WTC11 (cell line): ENCODE measurements around the gene EME1. TPM values are rescaled to one million over a fixed set of nuclear protein-coding genes. Genes with fewer than 3 reads are reported as not detected.

ENCODE experiments used
- ATAC-seq: fragments of 200-7000 bp; cut with Tn5 transposase; 2 replicates; pipeline ENCODE4 v1.10.0; 2021; ENCODE audit warnings: mild to moderate bottlenecking, moderate library complexity
- CTCF ChIA-PET: fragments of 300-600 bp; sonication (Branson Sonifier 250); formaldehyde crosslinking; loops from one replicate; lab custom pipeline; 2021; ENCODE audit warnings: antibody characterized with exemption; lab: Charles Lee
- POLR2A ChIA-PET: fragments of 350-600 bp; sonication (Branson Sonifier 250); formaldehyde crosslinking; loops from one replicate; lab custom pipeline; 2021; ENCODE audit warnings: antibody characterized with exemption; lab: Charles Lee
- DNase-seq: peaks from one replicate; pipeline ENCODE4 v3.0.0; 2021; ENCODE audit warnings: low spot score
- H3K27ac Mint-ChIP-seq: 2 replicates; pipeline ENCODE4 v1.8.0; 2021; ENCODE audit warnings: mixed read lengths
- H3K27me3 Mint-ChIP-seq: 2 replicates; pipeline ENCODE4 v1.8.0; 2021; ENCODE audit warnings: low read depth, mild to moderate bottlenecking, moderate library complexity, mixed read lengths
- H3K36me3 Mint-ChIP-seq: 2 replicates; pipeline ENCODE4 v1.8.0; 2021; ENCODE audit warnings: mixed read lengths
- H3K4me1 Mint-ChIP-seq: 2 replicates; pipeline ENCODE4 v1.8.0; 2022; ENCODE audit warnings: mixed read lengths
- H3K4me3 Mint-ChIP-seq: 2 replicates; pipeline ENCODE4 v1.8.0; 2021; ENCODE audit warnings: mild to moderate bottlenecking, moderate library complexity, mixed read lengths
- H3K9me3 Mint-ChIP-seq: 2 replicates; pipeline ENCODE4 v1.8.0; 2021; ENCODE audit warnings: mixed read lengths
- E2F4 ChIP-seq: sonication (generic); formaldehyde crosslinking; IDR thresholded peaks from 2 replicates; pipeline ENCODE4 v1.8.1; 2022; ENCODE audit warnings: low read depth, mild to moderate bottlenecking, moderate library complexity, missing genetic modification reagents, borderline replicate concordance
- FOXK1 ChIP-seq: sonication (generic); formaldehyde crosslinking; IDR thresholded peaks from 2 replicates; pipeline ENCODE4 v1.8.0; 2022; ENCODE audit warnings: mild to moderate bottlenecking, moderate library complexity, missing genetic modification reagents
- JUN ChIP-seq: sonication (generic); formaldehyde crosslinking; IDR thresholded peaks from 2 replicates; pipeline ENCODE4 v1.8.0; 2023; ENCODE audit warnings: mild to moderate bottlenecking, missing genetic modification reagents
- MAX ChIP-seq: sonication (generic); formaldehyde crosslinking; IDR thresholded peaks from 2 replicates; pipeline ENCODE4 v1.8.0; 2022; ENCODE audit warnings: mild to moderate bottlenecking, missing genetic modification reagents
- NFYB ChIP-seq: sonication (generic); formaldehyde crosslinking; conservative IDR thresholded peaks from 2 replicates; pipeline ENCODE4 v1.8.0; 2022; ENCODE audit warnings: low read depth, missing genetic modification reagents
- PRRX2 ChIP-seq: fragments of 250-450 bp; sonication (Bioruptor Pico); IDR thresholded peaks from 2 replicates; pipeline ENCODE4 v1.8.0; 2021; ENCODE audit warnings: mild to moderate bottlenecking
- TEAD1 ChIP-seq: sonication (generic); formaldehyde crosslinking; IDR thresholded peaks from 2 replicates; pipeline ENCODE4 v1.8.0; 2022; ENCODE audit warnings: mild to moderate bottlenecking, missing genetic modification reagents
- TP53 ChIP-seq: sonication (generic); formaldehyde crosslinking; IDR thresholded peaks from 2 replicates; pipeline ENCODE4 v1.8.1; 2023; ENCODE audit warnings: mild to moderate bottlenecking, missing genetic modification reagents
- ZNF263 ChIP-seq: sonication (generic); formaldehyde crosslinking; IDR thresholded peaks from 2 replicates; pipeline ENCODE4 v1.8.1; 2022; ENCODE audit warnings: low read depth, mild to moderate bottlenecking, moderate library complexity, missing genetic modification reagents
- ZNF671 ChIP-seq: fragments of 250-450 bp; sonication (Bioruptor Pico); IDR thresholded peaks from 2 replicates; pipeline ENCODE4 v1.8.0; 2021; ENCODE audit warnings: mild to moderate bottlenecking
- total RNA-seq: library from RNA; stranded (reverse); gene quantifications from 3 replicates; pipeline ENCODE4 v1.2.3, GENCODE V29; 2021
- TF ChIP-seq, protein P1 (sequence below): sonication (generic); formaldehyde crosslinking; IDR thresholded peaks from 2 replicates; pipeline ENCODE4 v1.8.1; 2023; ENCODE audit warnings: mild to moderate bottlenecking, missing genetic modification reagents, borderline replicate concordance
- TF ChIP-seq, protein P2 (sequence below): sonication (generic); formaldehyde crosslinking; IDR thresholded peaks from 2 replicates; pipeline ENCODE4 v1.8.0; 2023; ENCODE audit warnings: missing genetic modification reagents
- TF ChIP-seq, protein P3 (sequence below): fragments of 250-450 bp; sonication (Bioruptor Pico); IDR thresholded peaks from 2 replicates; pipeline ENCODE4 v1.9.0; 2021; ENCODE audit warnings: mild to moderate bottlenecking, borderline replicate concordance

The EME1 gene
- total RNA-seq, 1 experiment from 2014 or later = 24.9 TPM

GRCh38 chr17:50364715-50365114 is 8.3 kb upstream of the EME1 start (continued):
- TF ChIP-seq, protein P1, sequence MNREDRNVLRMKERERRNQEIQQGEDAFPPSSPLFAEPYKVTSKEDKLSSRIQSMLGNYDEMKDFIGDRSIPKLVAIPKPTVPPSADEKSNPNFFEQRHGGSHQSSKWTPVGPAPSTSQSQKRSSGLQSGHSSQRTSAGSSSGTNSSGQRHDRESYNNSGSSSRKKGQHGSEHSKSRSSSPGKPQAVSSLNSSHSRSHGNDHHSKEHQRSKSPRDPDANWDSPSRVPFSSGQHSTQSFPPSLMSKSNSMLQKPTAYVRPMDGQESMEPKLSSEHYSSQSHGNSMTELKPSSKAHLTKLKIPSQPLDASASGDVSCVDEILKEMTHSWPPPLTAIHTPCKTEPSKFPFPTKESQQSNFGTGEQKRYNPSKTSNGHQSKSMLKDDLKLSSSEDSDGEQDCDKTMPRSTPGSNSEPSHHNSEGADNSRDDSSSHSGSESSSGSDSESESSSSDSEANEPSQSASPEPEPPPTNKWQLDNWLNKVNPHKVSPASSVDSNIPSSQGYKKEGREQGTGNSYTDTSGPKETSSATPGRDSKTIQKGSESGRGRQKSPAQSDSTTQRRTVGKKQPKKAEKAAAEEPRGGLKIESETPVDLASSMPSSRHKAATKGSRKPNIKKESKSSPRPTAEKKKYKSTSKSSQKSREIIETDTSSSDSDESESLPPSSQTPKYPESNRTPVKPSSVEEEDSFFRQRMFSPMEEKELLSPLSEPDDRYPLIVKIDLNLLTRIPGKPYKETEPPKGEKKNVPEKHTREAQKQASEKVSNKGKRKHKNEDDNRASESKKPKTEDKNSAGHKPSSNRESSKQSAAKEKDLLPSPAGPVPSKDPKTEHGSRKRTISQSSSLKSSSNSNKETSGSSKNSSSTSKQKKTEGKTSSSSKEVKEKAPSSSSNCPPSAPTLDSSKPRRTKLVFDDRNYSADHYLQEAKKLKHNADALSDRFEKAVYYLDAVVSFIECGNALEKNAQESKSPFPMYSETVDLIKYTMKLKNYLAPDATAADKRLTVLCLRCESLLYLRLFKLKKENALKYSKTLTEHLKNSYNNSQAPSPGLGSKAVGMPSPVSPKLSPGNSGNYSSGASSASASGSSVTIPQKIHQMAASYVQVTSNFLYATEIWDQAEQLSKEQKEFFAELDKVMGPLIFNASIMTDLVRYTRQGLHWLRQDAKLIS (CRISPR knock-in tag) = no peak
- TF ChIP-seq, protein P2, sequence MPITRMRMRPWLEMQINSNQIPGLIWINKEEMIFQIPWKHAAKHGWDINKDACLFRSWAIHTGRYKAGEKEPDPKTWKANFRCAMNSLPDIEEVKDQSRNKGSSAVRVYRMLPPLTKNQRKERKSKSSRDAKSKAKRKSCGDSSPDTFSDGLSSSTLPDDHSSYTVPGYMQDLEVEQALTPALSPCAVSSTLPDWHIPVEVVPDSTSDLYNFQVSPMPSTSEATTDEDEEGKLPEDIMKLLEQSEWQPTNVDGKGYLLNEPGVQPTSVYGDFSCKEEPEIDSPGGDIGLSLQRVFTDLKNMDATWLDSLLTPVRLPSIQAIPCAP (CRISPR knock-in tag) = no peak
- TF ChIP-seq TEAD1 = no peak
- TF ChIP-seq JUN (CRISPR knock-in tag) = no peak
- no peak for TF ChIP-seq E2F4 (CRISPR knock-in tag)
- no peak for TF ChIP-seq MAX
- TF ChIP-seq TP53 (CRISPR knock-in tag) = no peak

DNA sequence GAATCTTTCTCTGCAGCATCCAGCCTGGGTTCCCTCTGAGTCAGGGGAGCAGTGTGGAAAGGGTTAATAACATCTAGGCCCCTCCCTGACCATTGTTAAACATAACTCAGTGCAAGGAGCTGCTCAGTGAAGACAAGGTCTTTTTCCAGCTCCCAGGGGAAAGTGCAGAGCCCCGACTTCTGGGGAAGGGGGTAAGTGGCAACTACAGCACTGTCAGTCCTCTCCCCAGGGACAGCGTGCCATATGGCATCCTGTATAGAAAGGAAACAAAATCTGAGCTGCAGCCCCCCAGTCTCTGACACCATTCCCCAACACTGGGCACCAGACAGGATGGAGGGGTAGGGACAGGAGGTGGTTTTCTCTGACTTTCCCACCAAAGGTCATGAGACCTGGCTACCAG is 7.9 kb upstream of the EME1 start:
- no peak overlapping the region for H3K4me3 Mint-ChIP-seq
- ATAC-seq = no peak
- TF ChIP-seq ZNF671 (CRISPR knock-in tag) (no peak), PRRX2 (CRISPR knock-in tag) (no peak), NFYB (no peak), ZNF263 (CRISPR knock-in tag) (no peak), E2F4 (CRISPR knock-in tag) (no peak), FOXK1 (CRISPR knock-in tag) (no peak), TEAD1 (no peak)
- TF ChIP-seq, protein P3, sequence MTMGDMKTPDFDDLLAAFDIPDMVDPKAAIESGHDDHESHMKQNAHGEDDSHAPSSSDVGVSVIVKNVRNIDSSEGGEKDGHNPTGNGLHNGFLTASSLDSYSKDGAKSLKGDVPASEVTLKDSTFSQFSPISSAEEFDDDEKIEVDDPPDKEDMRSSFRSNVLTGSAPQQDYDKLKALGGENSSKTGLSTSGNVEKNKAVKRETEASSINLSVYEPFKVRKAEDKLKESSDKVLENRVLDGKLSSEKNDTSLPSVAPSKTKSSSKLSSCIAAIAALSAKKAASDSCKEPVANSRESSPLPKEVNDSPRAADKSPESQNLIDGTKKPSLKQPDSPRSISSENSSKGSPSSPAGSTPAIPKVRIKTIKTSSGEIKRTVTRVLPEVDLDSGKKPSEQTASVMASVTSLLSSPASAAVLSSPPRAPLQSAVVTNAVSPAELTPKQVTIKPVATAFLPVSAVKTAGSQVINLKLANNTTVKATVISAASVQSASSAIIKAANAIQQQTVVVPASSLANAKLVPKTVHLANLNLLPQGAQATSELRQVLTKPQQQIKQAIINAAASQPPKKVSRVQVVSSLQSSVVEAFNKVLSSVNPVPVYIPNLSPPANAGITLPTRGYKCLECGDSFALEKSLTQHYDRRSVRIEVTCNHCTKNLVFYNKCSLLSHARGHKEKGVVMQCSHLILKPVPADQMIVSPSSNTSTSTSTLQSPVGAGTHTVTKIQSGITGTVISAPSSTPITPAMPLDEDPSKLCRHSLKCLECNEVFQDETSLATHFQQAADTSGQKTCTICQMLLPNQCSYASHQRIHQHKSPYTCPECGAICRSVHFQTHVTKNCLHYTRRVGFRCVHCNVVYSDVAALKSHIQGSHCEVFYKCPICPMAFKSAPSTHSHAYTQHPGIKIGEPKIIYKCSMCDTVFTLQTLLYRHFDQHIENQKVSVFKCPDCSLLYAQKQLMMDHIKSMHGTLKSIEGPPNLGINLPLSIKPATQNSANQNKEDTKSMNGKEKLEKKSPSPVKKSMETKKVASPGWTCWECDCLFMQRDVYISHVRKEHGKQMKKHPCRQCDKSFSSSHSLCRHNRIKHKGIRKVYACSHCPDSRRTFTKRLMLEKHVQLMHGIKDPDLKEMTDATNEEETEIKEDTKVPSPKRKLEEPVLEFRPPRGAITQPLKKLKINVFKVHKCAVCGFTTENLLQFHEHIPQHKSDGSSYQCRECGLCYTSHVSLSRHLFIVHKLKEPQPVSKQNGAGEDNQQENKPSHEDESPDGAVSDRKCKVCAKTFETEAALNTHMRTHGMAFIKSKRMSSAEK (CRISPR knock-in tag) = no peak
- TF ChIP-seq, all 79 proteins: peak for 0
- Mint-ChIP-seq H3K36me3 (peaks cover 27% of the 10 kb centered on the region), H3K9me3 (no peaks in the 10 kb centered on the region), H3K27me3 (no peaks in the 10 kb centered on the region), H3K27ac (no peak overlapping the region), H3K4me1 (peaks cover 36% of the 10 kb centered on the region)
- POLR2A ChIA-PET = interaction anchor here (1.4 kb wide), 1 partner anchor 32 kb away, joined by 3 read pairs; the partner anchor contains the start of gene LRRC59
- CTCF ChIA-PET = interaction anchor here (0.6 to 6.9 kb wide), 4 partner anchors 15 to 196 kb away, joined by 3 to 108 read pairs (median 10); partner anchors contain the start of genes COL1A1 and LRRC59
- no peak for DNase-seq
